Suppressor macrophage treated with lipopolysaccharide for 4 hours (primary cell): ENCODE measurements around the gene DYRK1A.
A peak's percentile ranks its signal among the peaks of the same experiment; 100 is the strongest.

Experiments
- DNase-seq: peaks from one replicate; pipeline ENCODE4 v3.0.0-alpha.2; 2020

DYRK1A gene

DNA sequence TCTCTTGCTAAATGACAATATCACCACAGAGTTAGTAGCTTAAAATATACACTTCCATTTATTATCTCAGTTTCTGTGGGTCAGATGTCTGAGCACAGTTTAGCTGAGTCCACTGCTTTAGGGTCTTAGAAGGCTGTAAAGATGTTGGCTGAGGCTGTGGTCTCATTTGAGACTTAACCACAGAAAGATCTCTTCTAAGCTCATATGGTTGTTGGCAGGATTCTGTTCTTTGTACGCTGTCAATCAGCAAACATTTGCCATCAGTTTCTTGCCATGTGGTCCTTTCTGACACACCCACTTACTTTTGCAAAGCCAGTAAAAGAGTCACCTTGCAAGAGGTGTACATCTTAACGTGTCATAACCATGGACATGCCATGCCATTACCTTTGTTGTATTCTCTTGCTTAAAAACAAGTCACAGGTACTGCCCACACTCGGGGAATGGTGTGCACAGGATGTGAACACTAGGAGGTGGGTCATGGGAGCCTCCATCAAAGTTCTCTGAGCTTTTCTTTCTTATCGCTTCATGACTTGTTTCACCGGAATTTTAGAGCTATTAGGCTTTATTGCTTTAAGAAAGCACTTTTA, 18.7 kb downstream of the DYRK1A start:
- no peak for DNase-seq

DNA sequence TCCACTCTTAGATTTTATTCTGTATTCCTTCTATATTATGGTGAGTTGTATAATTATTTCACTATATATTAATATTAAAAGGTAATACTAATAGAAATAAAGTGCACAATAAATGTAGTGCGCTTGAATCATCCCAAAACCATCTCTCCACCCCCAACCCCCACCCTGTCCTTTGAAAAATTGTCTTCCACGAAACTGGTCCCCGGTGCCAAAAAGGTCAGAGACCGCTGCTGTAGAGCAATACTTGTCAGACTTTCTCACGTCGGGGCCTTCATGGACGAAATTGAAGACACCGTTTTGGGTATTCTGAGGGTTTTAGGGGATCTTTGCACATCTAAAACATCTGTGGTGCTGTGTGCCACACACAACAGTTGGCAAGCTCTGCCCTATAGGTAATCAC, 19.6 kb downstream of the DYRK1A start:
- no peak for DNase-seq

DNA sequence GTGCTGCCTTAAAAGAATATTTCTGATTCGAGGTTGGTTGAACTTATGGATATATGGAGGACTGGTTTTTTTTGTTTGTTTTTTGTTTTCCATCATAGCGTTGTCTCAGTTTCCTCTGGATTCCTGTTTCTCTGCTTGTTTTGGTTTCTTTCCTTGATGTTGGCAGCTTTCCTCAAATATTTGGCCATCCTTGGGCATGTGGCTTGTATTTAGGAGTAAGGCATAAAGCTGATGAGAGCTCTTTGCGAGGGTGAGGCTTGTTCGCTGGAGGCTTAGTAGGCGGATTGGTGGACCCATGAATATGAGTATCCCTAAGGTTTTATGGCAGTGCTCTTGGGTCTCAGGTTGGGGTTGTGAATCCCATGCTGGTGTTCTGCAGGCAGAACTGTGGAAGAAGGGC, 22.9 kb downstream of the DYRK1A start:
- no peak for DNase-seq

DNA sequence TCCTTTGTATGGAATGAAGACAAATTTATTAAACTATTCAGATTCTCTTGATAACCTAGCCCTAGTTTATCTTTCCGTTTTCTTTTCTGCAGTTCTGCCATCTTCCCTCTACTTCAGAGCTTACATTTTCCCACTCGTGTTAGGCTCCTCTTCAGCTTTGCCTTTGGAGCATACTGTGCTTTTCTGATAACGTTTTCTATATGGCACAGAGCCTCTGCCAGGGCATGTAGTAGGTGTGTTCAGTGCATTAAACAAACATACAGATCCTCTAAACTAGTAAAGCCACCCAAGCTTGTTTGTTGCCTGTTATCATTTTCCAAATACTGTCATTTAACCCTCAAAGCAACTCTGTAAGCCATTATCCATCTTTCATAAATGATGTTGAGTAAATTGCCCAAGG, 25.1 kb downstream of the DYRK1A start:
- DNase-seq: no peak

DNA sequence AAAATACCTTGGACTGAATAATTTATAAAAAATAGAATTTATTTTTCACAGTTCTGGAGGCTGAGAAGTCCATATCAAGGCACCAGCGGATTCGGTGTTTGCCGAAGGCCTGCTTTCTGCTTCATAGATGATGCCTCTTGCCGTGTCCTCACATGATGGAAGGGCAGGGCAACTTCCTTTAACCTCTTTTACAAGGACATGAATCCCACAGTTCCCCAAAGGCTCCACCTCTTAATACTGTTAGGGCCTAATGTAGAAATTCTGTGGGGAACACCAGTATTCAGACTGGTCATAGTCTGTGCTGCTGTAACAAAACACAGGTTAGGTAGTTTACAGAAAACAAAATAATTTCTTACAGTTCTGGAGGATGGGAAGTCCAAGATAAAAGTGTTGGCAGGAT, 25.9 kb downstream of the DYRK1A start:
- DNase-seq: peak; percentile 28

DNA sequence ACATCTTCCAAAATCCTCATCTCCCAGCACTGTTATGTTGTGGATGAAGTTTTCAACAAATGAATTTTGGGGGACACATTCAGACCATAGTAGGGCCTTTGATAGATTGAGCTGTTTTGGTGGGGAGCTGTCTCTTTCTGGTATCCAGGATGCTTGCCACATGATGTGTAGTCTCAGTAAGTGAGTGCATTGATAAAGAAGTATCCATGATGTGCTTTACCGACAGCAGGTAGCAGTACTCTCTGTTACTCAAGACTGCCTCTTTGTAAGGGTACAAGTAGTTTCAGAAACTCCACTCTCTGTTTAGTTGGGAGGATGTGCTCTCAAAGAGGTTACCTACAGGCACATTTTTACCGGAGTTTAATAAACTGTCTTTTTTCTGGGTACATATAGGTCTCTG, 26.5 kb downstream of the DYRK1A start:
- no peak for DNase-seq

DNA sequence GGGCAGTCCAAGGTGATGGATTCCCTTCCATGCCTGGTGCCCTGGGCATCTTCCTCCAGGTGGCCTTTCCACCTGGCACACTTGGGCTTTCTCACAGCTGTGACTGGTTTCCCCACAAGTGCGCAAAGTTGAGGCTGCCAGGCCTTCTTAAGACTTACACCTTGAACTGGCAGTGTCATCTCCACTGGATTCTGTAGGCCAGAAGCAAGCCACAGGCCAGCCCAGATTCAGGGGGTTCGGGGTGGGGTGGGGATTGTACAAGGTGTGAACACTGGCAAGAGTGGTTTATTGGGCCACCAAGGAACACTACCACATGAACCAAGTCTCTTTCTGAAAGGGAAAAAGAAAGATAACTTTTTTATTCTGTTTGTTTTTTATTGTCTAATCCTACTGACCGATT, 27.2 kb downstream of the DYRK1A start:
- DNase-seq: no peak

DNA sequence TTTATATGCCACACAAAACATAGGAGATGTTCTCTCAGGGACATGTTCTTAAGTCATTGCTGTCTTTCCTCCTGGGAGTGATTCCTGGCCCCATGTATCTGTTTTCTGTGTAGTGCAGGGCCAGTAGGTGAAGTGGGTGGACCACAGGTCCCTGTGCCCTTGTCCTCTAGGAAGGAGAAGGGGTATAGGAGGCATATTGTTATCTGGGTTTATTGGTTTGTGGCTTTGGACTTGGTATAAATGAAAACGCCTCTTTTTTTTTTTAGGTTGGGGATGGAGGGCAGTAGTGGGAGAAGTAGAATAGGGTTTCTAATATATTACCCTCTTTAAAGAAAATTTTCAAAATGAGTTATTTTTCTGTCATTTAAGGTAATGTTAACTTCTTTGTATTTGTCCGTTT, 29.4 kb downstream of the DYRK1A start:
- DNase-seq: no peak

DNA sequence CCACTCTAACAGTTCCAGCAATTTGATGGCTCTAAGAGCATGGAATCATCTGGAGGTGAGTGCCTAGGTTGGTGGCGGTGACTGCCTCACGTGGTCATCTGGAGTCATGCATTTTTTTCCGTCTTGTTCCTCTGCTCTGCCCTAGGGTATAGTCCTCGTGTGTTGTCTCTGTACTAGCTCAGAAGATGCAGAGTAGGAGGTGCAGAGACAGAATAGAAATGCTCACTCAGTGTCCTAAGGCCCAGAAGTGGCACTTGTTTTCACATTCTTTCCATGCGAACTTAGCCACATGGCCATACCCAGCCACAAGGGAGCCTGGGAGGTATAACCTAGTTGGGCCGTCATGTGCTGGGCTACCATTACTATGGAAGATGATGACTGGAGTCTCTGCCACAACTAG, 30.3 kb downstream of the DYRK1A start:
- no peak for DNase-seq

DNA sequence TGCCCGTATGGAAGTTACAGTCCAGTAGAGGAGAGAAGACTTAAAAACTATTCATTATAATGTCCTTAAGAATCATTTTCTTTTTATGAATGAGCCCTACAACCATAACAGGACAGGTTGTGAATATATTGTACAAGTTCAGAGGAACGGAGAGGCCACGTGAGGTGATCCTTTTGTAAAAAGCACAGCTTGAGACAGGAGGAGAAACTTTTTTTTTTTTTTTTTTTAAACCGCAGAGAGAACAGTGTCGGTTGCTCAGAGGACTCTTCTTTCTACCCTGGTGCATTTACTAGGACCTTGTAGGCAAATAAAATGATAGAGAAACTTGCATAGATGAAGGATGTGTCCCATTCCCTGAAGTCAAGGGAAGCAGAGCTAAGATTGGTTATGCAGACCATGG, 32.1 kb downstream of the DYRK1A start:
- no peak for DNase-seq

DNA sequence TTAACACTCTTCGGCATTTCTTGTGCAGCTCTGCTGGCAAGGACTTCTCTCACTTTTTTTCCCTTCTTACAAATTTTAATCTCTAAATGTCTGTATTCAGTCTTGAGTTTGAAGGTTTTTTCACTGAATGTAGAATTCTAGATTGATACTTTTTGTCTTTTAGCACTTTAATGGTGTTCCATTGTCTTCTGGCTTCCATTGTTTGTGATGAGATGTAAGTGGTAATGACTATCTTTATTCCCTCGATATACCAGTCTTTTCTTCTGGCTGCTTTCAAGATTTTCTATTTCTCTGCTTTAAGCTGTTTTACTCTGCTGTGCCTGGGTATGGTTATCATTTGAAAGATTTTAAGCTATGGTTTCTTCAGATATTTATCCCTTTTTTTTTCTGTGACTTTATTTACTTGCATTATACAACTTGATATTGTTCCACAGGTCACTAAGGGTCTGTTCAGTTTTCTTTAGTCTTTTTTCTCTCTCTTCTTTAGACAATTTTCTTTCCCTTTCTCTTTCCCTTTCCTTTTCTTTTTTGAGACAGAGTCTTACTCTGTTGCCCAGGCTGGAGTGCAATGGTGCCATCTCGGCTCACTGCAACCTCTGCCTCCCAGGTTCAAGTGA, 35.8 kb downstream of the DYRK1A start:
- no peak for DNase-seq

DNA sequence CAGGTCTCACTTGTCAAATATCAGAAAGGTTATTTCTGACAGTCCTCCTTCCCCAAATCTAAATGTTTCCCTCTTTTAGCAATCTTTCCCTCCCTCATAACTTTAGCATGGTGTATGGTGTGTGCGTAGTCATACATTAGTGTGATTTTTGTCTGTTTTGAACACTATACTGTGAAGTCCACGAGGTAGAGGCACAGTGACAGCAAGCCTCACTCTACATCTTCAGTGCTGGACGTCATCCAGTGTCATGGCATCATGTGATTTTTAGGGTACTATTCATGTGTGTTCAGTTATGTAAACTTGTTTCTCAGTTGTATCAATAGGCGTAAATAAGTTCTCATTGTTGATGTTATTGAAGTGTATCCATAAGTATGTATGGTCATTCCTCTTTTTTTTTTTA, 39.1 kb downstream of the DYRK1A start:
- no peak for DNase-seq

DNA sequence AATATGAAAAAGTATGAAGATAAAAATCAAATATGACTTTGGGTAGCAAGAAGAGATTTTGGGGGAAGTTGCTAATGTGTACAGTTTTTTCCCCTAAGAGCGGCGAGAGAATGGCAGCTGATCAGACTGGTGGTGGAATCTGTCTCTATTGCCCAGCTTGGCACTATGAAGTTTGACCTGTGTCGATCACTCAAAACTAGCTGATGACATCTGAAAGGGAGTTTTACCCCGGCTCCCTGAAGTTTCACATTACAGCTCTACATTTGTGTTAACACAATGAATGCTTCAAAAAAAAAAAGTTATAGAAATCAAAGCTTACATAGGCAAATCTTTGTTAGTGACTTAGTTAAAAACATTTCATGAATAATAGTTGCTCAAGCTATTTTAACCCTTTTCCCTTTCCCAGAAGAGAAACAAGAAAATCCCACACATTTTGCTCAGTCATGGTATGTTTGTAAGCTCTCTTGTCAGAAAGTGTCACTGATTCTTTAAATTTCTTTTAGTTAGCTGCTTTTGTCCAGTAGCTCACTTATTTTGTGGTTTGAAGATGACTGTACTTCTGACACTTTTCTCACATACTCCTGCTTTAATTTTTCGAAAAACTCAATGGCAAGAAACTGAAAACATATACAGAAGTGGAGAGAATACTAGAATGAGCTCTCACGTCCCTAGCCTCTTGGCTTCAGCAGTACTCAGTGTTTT, 41.3 kb downstream of the DYRK1A start:
- DNase-seq: peak; percentile 72

DNA sequence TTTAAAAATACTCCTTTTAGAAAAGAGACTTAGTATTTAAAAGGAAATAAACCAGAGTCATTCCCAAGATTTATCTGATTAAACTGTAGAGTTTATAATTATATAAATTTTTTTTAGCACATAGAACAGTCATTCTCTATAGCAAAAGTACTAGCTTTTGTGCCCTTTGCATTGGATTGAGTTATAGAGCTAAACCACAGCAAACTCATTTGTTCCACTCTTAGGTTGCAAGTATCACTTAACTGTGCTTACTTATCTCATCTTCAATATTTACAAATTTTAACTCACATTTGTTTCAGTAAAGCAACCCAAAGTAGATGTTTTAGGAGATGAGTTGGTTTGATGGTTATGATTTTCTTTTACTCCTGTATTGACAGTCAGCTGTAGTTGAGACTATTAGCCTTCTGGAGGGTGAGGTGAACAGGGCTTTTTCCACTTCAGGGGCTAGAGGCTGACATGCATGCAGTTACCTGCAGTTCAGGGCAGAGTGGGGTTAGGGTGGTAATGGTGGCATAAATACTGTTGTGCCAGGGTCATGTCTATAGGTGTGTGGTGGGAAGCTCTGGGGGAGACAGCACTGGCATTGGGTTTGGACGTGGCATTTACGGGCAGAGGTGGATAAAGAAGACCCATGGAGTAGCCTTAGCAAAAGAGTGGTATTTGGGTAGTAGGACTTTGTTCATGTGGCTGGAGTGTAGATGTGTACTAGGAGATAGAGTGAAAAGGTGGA, 42.1 kb downstream of the DYRK1A start:
- no peak for DNase-seq

DNA sequence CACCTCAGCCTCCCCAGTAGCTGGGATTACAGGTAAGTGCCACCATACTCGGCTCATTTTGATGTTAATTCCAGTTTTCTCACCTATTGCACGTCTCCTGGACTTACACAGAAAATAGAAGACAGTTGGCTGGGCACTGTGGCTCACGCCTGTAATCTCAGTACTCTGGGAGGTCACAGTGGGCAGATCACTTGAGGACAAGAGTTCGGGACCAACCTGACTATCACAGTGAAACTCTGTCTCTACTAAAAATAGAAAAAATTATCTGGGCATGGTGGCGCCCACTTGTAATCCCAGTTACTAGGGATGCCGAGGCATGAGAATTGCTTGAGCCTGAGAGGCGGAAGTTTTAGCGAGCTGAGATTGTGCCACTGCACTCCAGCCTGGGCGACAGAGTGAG, 44.1 kb downstream of the DYRK1A start:
- no peak for DNase-seq

DNA sequence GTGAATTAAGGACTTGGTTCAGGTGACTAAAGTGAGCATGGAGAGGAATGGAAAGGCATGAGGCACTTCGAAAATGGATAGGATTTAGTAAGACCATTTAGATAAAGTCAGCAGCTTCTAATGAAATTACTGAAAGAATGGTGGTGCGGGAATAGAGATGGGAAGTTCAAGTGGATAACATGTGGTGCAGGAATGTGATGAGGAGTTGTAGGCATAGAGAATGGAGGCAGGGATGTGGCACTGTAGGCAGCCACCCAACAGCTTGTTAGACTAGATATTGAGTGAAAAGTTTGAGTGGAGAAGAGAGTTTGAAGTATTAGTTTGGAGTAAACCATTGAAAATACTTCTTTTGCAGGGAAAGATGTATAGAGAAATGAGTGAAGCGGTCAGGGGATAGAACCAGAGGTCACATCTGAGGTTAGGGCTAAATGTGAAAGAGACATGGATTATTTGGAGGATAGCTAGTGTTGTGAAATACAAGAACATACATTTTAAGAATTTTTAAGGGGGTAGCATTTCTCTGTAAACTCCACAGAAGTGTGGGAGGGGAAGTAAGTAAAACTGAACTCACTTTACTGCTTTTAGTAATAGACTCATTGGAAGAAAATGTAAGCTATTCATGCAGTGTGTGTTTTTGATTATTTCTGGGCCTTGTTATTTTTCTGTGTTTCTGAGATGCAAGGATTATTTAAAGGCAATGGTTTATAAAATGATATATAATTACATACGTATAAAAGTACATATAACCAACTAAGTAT, 46.2 kb downstream of the DYRK1A start:
- DNase-seq: peak; percentile 27

DNA sequence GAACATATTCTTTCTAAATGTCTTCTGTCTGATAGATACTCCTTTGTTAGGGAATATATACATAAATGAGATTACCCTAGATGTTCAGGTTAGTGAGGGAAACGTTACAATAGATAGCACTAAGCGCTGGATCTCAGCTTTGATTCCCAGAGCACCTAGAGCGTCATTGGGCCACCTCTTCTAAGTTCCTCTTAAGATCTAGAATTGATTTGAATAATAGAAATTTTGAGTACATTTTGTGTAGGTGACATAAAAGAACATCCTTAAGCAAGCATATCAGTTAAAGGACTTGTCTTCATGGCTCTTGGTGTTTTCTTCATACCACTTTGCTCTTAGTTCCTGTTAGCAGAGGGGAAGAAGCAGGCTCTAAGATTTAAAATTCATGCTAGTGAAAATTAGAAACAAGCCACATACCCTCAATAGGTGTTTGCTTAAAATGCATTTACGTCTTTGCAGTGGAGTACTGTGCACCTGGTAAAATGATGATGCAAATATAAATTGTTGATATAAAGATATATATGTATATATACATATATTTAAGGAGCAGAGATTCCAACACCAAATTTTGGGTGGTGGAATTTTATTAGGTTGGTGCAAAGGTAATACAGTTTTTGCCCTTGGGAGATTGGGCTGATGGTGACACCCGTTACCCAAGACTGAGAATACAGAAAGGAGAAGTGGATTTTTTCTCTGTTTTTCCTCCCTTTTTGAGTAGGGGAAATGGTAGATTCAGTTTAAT, 47.1 kb downstream of the DYRK1A start:
- peak; percentile 50 for DNase-seq

DNA sequence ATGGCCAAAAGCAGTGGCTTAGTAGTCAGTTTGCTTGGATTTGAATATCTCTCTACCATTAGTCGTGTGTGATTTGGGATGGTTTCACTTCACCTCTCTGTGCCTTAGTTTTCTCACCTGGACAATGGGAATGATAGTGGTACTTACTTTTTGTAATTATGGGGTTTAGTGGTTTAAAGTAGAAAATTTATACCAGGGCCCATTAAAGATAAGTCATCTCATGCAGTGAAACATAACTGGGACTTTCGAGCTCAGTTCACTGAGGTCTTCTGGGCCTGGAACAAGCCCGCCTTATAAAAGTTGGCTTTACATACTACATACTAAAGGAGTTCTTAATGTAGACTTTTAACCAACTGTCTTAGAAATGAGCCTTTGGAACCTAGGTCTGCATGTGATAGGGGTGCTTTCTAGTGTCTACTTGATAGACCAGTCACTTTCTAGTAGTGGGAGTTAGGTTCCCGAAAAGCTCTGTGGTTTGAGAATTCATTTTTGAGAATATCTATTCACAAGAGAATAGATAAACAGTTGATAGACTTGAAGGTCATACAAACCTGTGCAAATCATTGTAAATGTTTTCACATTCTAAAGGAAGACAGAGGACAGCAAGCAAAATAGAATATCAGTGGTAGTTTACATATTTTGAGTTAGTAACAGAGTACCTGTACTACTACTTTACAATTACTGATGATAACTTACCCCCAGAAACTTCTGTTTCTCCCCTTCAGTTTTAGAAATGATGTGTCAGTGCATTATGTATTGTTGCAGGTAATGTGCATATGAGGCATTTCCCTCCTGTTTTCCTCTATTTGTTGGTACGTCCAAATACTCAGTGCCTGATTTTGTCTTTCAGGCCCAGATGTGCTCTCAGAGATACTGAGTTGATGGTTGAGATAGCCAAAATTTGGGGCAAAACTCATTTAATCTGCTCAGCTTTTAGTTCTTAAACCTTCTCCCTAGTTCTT, 48.0 kb downstream of the DYRK1A start:
- DNase-seq: no peak

DNA sequence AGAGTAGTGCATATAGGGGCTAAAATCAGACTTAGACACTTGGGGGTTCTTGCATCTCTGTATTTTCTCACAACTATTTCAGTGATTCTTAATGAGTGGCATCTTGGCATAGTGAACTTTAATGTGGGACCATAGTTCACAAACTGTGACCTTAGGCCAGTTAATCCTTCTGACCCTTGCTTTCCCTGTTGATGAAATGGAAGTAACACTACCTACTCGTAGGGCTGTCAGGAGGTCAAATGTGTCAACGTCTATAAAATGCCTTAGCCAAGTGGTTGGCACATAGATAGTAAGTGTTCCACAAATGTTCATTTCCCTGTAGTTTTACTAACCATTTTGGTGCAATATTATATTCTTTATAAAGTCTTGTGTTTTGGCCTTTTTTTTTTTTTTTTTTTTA, 49.4 kb downstream of the DYRK1A start:
- no peak for DNase-seq

DNA sequence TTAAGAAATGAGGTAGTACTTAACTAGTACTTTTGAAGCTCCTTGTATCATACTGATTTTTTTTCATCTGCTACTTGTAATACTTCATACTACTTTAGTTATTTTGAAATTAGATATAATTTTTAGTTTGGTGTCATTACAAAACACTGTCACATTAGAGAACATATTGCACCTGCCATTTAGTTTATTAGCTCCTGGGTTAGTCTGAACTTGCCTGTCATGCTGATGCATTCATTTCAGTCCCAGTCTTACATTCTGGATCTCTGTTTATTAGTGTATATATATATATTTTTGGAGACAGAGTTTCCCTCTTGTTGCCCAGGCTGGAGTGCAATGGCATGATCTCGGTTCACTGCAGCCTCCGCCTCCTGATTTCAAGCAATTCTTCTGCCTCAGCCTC, 50.3 kb downstream of the DYRK1A start:
- no peak for DNase-seq

DNA sequence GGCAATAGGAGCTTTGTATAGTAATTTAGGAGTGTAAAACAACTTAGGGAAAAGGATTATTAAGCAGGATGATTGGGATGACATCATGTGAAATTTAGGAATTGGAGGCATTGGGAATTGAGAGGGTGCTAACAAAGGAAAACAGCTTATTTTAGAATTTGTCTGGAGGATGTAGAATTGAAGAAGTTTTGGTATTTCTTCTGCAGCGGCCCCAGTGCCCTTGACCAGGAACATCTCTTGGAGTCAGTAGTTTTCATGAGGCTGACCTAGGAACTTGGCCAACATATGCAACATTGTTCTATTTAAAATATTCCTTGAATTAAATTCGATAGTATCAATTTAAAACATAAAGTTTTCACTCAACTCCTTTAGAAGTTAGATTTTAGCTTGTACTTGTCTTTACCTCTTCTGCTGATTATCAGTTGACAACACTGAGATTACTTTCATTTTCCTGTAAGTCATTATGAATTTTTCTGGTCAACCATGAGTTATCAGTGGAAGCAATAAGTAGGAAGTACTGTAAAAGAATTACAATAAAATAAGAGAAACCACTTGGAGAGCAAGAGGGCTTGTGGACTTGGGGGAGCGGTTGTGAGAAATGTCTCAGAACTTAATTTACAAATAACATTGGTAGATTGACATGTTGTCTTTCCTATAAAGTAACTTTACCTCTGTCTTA, 52.8 kb downstream of the DYRK1A start:
- DNase-seq: peak; percentile 56
